Inflammatory macrophage treated with lipopolysaccharide for 4 hours (primary cell): ENCODE data around the gene PTGDR2.
A peak's percentile ranks its signal among the peaks of the same experiment; 100 is the strongest.

Experiments used
- DNase-seq: peaks from one replicate; pipeline ENCODE4 v3.0.0-alpha.2; 2020

Gene PTGDR2

GRCh38 chr11:60873533-60873932 is 17.8 kb upstream of the PTGDR2 start:
- no peak for DNase-seq

DNA sequence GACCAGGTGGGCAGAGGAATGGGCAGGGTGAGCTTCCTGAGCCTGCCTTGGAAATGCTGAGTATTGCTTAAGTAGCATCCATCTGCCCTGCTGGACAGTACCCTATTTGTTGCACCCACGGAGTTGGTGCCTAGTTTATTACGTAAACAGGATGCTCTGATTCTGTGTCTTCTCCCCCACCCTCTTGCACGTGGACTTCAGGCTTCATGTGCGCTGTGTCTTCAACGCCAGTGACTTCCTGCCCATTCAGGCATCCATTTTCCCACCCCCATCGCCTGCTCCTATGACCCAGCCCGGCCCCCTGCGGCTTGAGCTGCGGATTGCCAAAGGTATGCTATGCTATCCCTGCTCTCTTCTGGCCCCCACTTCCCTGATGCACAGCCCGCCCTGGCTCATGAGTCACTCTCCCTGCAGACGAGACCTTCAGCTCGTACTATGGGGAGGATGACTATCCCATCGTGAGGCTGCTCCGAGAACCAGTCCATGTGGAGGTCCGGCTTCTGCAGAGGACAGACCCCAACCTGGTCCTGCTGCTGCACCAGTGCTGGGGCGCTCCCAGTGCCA is 17.3 kb upstream of the PTGDR2 start:
- DNase-seq = peak; percentile 45

- peak; percentile 19 for DNase-seq
Observed at GRCh38 chr11:60872124-60872960, 16.6 kb upstream of the PTGDR2 start.

DNA sequence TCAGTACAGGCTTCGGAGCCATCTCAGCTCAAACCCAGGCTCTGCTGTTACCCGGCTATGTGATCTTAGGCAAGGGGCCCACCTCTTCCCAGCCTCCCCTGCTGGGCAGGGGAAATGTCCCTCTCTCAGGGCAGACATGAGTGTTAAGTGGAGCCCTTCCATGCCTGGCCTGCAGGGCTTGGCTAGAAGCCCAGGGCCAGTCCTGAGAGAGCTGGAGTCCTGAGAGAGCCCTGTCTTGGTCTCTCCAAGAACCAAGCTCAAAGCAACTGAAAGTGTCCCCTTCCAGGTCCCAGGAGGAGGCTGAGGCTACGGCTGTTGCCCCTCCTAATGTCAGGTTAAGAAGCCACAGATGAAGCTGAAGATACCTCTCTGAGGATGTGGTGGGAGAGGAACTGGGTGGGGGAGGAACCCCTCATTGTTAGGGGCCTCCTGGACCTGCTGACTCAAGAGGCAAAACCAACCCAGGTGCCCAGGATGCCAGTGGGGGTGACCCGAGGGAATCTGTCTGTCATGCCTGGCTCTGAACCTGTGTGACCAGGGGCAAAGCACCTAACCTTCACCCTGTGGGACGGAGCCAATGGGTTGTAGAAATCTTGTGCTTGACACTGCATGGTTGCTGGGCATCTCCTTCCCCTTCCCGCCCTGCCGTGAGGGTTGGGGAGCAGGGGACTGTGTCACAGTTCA is 15.8 kb upstream of the PTGDR2 start:
- no peak for DNase-seq

DNA sequence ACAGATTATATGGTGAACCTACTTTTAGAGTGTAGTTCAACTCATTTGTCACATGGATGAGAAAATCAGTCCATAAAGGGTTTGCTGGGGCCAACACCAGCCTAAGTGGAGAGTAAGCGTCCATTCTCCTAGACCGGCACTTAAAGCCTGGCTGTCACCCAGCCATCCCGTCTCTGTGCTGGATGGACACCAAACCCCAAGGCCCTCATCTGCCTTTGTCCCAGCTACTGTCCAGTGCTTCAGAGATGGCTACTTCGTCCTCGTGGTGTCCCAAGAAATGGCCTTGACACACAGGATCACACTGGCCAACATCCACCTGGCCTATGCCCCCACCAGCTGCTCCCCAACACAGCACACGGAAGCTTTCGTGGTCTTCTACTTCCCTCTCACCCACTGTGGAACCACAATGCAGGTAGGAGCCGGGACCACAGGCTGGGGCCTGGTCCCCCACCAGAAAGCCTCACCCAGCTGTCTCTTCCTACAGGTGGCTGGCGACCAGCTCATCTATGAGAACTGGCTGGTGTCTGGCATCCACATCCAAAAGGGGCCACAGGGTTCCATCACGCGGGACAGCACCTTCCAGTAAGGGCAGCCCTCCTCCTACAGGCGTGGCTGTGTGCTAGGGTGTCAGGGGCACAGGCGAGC is 15.1 kb upstream of the PTGDR2 start:
- no peak for DNase-seq

- DNase-seq = no peak
Observed at GRCh38 chr11:60870276-60870675, 14.5 kb upstream of the PTGDR2 start.

- DNase-seq = no peak
Observed at GRCh38 chr11:60869451-60869825, 13.7 kb upstream of the PTGDR2 start.

DNA sequence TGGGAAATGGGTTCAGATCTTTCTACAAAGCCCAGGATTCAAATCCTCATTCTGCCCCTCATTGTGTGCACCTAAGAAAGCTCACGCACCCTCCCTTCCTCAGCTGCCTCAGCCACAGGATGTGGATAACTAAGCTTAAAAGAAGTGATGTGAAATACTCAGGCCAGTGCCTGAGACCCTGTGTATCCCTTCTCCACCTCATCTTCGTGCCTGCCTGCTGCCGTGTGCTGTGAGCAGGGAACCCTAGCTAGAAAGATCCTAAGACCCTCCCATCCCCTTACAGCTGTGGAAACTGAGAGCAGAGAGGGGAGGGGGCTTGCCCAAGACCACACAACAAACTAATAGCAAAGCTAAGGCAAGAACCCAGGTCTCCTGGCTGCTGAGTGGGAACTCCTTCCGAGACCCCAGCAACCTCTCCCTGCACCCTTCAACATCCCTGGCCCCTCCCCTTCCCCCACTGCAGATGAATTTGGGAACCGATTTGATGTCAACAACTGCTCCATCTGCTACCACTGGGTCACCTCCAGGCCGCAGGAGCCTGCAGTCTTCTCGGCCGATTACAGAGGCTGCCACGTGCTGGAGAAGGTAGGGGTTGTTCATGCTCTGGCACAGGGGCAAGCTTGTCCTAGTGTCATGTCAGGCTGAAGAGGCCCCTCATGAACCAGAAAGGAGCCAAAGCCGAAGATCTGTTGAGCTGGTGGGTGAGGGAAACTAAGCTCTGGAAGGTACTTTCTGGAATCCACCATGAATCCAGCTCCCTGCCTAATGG is 13.1 kb upstream of the PTGDR2 start:
- no peak for DNase-seq

DNA sequence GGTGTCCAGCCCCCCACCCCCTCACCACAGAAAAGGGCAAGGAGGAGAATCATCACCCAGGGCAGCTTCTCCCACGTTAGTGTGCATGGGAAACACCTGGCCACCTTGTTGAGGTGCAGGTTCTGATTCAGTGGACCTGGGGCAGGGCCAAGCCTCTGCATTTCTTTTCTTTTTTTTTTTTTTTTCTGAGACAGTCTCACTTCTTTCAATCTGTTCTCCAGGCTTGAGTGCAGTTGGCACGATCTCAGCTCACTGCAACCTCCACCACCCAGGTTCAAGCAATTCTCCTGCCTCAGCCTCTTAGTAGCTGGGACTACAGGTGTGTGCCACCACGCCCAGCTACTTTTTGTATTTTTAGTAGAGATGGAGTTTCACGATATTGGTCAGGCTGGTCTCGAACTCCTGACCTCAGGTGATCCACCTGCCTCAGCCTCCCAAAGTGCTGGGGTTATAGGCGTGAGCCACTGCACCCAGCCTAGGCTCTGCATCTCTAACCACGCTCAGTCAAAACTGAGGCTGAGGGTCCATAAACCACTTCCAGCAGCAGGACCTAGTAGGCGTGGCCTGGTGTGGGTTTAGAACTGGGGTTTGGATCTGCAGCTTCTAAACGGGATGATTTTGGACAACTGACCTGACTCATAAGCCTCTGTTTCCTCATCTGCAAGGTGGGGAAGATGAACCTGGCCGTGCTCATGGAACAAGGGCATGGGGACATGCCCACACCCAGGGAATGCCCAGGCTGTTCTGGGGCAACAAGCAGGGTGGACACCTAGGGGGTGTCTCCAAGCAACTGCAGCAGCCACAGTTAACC is 12.3 kb upstream of the PTGDR2 start:
- no peak for DNase-seq

DNA sequence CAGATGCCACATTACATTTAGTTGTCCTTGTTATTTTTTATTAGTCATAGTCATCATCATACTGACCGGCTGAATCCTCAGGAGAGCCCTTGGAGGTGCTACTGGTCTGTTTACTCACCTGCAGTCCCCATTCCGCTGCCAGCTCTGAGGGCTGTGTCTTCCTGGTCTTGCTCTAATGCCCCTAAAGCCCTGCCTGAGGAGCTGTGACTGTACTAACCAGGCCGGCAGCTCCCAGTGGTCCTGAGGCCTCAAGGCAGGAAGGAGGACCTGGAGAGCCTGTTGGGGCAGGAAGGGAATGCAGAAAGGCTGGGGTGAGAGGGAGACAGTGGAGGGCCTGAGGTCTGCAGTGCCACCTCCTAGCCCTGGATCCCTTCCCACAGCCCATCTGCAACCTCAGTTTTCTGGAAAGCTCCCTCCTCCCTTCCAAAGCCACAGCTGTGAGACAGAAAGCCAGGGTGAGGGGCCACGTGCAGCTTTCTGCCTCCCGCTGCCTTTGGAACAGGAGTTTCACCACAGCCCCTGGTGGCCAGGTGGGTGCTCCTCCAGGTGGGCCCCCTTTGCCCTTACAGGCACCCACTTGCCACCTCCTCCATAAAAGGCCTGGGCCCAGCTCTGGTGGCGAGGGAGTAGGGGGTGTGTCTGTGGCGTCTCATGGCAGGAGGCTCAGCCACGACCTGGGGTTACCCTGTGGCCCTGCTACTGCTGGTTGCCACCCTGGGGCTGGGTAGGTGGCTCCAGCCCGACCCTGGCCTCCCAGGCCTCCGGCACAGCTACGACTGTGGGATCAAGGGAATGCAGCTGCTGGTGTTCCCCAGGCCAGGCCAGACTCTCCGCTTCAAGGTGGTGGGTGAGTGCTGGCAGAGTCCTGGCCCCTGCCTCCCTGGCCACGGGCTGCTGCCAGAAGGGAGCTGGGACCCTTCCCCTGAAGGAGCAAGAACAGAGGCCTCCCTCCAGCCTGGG is 11.4 kb upstream of the PTGDR2 start, which contains the start of gene ZP1:
Gene ZP1 (plus strand): TSS at position 632 of the 960 bp plus-strand sequence. CDS start 20 bp downstream, at position 652.
- no peak for DNase-seq

- DNase-seq = no peak
Observed at GRCh38 chr11:60864856-60865513, 9.2 kb upstream of the PTGDR2 start.

- no peak for DNase-seq
Observed at GRCh38 chr11:60863550-60864521, 8.1 kb upstream of the PTGDR2 start.

DNA sequence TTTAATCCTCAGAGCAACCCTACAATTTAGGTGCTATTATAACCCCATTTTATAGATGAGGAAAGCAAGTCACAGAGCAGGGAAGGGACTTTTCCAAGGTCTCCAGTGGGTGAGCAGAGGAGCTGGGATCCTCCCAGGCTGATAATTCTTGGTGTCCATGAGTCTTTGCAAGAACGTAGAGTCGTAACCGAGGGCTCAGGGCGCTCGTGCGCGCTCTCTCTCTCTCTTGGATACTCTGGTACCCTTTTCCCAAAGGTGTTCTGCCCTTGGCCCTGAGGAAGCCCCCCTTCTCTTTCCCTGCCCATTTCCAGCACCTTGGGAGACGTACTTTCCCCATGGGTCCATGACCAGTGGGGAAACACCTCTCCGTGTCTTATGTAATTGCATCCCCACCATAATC is 6.4 kb upstream of the PTGDR2 start:
- no peak for DNase-seq

- DNase-seq = no peak
Observed at GRCh38 chr11:60860943-60861342, 5.2 kb upstream of the PTGDR2 start.

DNA sequence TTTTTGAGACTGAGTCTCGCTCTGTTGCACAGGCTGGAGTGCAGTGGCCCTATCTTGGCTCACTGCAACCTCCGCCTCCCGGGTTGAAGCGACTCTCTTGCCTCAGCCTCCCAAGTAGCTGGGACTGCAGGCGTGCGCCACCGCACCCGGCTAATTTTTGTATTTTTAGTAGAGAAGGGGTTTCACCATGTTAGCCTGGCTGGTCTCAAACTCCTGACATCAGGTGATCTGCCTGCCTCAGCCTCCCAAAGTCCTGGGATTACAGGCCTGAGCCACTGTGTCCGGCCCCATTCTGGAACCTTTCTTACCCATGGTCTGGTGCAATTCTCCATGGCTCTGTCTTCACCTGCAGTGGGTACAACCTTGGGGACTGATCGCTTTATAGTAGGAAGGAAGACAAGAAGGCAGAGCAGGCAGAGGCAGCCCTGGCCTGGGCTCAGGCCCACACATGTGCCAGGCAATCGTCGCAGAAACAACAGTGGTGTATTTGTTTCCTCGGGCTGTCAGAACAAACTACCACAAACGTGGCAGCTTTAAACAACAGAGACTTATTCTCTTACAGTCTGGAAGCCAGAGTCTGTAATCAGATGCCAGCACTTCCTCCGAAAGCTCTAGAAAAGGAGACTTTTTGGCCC is 4.0 kb upstream of the PTGDR2 start:
- DNase-seq = no peak

DNA sequence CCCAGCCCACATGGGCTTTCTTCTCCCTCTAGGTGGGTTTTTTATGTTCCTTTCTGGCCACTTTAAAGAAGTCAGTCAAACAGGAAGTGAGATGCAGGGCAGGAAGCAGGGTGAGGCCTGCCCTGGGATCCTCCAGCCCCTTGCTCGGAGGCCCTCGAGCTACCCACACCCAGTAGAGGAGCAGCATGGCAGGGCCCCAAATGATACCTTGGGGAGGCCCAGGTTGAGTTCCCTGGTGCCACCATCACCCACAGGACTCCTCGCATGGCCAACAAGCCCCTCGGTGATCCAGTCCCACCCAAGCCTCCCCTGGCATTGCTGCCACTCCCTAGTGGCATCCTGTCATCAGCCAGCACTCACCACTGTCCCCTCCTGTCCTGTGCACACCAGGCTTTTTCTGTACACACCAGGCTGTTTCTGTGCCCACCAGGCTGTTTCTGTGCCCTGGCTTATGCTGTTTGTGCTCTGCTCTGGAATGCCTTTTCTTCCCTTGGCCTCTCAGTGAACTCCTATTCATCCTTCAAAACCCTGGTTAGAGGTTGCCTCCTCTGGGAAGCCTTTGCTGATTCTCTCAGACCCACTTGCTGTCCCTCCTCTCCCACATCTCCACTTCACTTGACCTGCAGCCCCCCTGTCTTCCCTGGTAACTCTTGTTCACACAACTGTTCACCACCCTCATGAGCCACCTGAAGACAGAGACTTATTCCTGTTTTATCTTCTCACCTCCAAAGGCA is 3.1 kb upstream of the PTGDR2 start:
- DNase-seq = no peak

DNA sequence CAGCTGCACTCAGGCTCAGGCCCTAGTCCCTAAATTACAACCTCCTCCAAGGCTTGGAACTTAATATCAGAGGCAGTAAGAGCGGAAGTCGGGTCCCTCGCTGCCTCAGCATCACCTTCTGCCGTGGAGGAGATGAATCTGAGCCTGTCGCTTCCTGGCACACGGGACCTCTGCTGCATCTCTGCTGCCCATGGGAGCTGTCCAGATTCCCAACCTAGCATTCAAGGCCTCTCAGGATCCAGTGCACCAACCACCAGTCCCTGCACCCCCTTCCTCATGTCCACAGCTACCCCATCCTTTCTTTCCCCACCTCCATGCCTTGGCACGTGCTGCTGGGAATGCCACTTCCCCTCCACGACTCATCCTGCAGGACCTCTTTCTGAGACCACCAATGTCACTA is 2.5 kb upstream of the PTGDR2 start:
- DNase-seq = no peak
